Measurements from ENCODE around the gene P3R3URF. TPM values are rescaled to one million over a fixed set of nuclear protein-coding genes. Genes with fewer than 3 reads are reported as not detected.

Gene P3R3URF
- total RNA-seq, 1 donor from 2014 or later: not detected

DNA sequence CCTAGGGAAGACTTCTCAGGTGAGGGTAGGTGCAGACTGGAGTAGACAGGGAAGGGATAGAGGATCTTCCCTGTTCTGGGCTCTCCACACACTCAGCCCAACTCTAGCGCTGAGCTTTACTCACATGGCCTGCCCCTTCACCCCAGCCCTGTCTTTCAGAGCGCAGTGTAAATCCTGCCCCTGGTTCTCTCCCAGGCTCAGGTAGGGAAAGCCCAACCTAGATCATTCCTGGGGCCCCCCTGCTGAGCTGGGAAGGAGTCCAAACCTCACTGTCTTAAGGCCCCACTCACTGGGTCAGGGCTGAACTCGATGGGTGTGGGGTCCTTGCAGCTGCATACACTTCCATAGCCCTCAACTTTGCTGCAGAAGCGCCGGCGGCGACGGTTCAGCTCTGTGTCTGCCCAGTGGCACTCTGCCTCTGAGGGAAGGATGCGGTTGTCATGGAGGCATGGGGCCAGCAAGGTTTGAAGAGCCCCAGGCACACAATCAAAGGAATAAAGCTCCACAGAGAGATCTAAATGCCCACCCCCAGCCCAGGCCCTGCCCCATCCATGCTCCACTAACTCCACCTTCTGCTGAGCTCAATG, 17.8 kb upstream of the P3R3URF start:
- DNase-seq (ENCODE audit: low spot score): no peak

DNA sequence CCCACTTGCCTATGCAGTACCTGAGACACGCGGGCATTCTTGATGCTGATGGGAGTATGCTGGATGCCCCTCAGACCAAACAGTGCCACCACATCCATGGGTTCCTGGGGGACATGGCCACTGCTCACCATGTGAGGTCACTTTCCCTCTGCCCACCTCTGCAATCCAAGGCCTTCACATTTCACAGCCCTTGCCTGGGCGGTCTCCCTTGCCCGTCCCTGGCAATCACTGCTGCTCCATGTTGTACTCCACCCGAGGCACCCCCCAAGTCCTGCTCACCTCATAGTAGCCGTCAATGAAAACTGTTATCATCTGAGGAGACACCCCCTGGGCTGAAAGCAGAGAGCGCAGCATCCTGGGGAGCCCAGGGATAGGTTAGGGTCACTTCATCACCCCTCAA, 17.0 kb upstream of the P3R3URF start:
- DNase-seq (ENCODE audit: low spot score): no peak

DNA sequence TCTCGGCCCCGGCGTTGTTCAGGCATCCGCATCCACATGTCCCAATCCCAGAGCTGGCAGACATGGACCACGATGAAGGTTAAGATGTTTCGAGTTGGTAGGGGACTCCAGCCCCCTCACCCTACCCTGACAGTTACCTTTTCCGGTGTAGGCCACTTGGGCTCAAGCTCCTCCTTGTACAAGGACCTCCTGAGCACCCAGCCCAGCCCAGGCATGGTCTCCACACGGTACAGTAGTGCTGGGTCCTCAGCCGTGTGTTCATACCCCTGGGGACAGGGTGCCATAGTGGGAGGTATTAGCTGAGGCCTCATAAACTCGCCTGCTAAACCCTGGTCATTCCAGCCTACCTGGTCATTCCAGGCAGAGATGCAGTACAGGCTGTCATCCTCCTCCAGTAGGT, 15.9 kb upstream of the P3R3URF start:
- DNase-seq (ENCODE audit: low spot score): no peak

DNA sequence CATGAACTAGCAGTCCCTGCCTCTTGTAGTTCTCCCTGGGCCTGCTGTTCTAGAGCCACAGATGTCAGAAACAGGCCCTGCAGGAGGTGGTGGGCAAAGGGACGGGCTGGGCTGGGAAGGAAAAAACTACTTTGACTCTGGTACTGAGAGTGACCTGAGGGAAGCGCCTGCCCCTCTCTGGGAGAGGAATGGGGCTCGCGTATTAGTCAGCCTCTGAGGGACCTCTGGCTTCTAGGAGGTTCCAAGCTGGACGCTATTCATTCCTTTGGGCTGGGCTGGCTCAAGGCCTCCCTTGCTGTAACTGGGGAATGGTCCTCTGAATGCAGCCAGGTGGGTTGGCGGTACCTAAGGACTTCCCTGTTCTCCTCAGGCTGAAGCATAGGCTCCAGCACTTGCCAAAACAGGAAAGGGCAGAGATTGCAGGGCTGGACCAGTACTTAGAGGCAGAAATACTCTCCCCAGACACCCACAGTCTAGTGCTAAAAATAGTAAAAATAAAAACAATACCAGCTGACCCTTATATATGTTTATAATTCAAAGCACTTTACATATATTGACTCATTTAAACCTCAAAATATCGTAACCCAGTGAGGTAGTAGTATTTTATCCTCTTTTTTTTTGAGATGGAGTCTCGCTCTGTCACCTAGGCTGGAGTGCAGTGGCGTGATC, 14.9 kb upstream of the P3R3URF start:
- no peak for DNase-seq (ENCODE audit: low spot score)

- no peak for DNase-seq (ENCODE audit: low spot score)
These were observed 14.3 kb upstream of the P3R3URF start for GRCh38 chr1:46190539-46190938.

GRCh38 chr1:46188295-46189030, 12.2 kb upstream of the P3R3URF start:
- no peak for DNase-seq (ENCODE audit: low spot score)

DNA sequence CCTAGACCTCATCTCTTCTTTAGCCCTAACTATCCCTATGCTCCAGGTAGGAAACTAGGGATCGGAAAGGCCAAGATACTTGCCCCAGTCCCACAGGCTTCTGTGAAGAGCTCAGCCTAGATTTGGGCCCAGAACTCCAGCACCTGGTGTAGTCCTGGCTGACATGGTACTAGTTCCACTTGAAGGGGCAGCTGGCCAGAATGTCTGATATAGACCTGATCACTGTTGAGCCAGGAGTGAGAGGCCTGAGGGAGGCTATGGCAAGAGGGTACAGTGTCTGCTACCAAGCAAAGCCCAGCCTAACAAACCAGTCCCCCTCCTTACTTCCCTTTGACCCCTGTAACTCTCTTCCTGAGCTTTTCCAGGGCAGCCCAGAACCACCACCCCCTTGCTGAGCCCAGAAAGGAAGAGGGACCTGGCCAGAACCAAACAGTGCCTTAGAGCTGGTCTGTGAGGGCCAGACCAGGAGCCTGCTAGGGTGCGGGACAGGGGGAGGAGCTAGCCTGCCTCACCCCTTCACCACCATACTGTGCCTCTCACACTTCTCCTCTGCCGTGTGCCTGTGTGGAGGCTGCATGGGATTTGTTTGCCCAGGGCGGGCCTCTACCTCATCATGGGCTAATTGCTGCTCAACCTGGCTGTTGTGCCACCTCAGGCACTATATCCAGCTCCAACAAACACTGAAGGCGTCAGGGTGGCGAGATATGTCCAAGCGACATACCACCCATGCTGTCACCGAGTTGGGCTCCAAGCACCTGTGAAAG, 11.0 kb upstream of the P3R3URF start:
- DNase-seq (ENCODE audit: low spot score): no peak

DNA sequence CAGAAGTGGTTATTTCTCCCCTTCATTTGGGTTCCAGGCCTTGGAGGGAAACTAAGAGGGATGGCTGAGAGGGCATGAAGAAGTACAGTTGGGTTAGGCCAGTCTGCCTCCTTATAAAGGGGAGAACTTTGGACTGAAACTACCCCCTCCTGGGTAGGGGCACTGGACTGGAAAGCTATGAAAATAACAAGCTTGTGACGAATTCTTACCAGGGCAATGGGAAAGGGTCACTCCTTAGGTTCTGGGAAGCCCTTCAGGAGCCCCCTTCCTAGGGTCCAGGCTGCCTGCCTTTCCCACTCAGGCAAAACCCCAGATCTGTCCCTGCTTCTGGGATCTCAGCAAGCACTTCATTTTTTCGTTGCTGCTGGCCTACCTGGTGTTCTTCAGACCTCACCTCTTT, 9.8 kb upstream of the P3R3URF start:
- DNase-seq (ENCODE audit: low spot score): no peak

DNA sequence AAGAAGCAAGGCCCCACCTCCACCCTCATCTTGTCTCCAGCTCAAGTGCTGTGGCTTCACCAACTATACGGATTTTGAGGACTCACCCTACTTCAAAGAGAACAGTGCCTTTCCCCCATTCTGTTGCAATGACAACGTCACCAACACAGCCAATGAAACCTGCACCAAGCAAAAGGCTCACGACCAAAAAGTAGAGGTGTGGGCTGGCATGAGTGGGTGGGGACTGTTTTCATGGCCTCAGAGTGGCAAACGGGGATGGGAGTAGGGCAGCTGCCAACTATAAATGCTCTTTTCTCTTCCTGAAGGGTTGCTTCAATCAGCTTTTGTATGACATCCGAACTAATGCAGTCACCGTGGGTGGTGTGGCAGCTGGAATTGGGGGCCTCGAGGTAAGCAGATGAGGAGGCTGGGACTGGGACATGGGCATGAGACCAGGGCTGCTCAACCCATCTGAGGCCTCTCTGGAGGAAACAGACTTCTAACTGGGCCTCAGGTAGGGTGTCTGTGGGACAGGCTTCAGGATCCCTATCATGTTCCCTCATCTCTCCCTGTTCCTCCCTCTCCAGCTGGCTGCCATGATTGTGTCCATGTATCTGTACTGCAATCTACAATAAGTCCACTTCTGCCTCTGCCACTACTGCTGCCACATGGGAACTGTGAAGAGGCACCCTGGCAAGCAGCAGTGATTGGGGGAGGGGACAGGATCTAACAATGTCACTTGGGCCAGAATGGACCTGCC, 8.8 kb upstream of the P3R3URF start:
- DNase-seq (ENCODE audit: low spot score): no peak

DNA sequence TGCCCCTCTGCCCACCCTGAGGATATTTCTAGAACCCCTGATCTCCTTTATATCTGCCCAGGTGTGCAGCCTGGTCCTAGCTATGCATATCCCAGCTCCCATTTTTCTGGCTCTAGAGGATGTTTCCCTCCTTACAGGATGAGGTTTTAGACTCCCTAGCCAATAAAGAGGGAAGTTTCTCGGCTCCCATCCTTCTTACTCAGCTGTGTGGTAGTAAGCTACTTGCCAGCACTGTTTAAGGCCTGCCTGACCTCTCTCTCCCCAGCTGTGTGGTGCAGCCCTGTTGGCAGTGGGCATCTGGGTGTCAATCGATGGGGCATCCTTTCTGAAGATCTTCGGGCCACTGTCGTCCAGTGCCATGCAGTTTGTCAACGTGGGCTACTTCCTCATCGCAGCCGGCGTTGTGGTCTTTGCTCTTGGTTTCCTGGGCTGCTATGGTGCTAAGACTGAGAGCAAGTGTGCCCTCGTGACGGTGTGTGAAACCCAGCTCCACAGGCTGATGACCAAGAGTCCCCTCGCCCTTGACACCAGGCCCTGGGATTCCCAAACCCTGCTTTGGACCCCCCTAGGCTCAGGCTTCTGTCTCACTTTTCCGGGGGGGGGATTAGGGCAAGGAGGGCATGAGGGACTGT, 7.8 kb upstream of the P3R3URF start:
- DNase-seq (ENCODE audit: low spot score): no peak

GRCh38 chr1:46183079-46183847, 7.0 kb upstream of the P3R3URF start:
- peak; percentile 90 for DNase-seq (ENCODE audit: low spot score)

- no peak for DNase-seq (ENCODE audit: low spot score)
These were observed 5.3 kb upstream of the P3R3URF start for GRCh38 chr1:46181343-46182260.

- peak; percentile 68 for DNase-seq (ENCODE audit: low spot score)
These were observed 3.9 kb upstream of the P3R3URF start for GRCh38 chr1:46180082-46180616.

DNA sequence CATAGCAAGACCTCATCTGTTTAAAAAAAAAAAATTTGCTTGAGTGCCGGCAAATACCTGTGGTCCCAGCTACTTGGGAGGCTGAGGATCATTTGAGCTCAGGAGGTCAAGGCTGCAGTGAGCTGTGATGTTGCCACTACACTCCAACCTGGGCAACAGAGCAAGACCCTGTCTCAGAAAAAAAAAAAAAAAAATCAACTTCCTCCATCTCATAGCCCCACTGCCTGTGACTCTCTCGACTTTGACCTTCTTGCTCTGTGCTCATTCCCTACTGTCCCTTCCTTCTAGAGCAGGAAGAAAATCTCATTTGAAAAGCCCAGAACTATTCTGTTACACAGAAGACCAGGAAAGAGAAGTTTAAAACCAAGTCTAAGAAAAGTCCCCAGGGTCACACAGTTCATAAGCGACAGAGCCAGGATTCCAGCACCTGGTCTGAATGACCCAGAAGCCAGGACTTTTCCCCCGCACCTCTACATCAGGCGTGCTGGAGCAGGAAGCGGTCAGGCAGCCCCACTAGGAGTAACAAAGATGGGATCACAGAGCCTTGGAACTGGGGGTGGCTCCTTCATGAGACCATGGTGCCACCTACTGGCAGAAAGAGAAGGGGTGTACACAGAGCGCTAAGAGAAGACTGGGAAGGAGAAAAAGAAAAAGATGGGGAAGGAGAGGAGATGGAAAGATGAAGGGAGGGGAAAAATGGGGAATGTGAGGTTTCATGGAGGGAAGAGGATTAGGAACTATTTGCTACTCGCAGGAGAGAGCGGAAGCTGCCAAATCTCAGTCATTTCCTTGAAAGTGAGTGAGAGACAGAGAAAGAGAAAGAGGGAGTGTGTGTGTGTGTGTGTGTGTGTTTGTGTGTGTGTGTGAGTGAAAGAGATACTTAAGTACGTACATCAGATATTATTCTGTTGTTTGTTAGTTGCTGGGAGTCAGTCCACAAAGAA, 3.1 kb upstream of the P3R3URF start:
- DNase-seq (ENCODE audit: low spot score): peak; percentile 88

DNA sequence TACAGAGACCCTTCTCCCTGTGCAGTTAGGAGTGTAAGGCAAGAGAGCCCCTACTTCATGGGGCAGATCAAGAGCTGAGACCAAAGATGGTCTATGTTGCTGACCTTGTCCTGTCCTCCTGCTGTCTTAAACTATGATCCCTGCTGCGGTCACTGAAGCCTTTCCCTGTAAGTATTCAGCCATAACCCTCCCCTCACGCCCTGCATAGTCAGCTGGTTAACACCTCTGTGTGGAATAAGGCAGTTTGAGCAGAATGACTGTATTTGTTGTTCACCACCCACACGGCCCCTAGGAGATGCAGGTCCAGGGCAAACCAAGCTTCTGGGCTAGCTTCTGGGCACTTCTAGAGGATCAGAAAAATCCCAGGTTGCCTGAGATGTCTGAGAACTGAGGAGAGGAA, 1.0 kb downstream of the P3R3URF start:
- no peak for DNase-seq (ENCODE audit: low spot score)

- DNase-seq (ENCODE audit: low spot score): peak; percentile 54
These were observed 1.6 kb downstream of the P3R3URF start, which contains the start of gene TSPAN1 for GRCh38 chr1:46174448-46175231. Gene TSPAN1, plus strand, starts transcription at chr1:46175087. Its CDS starts 6,021 bp downstream, at chr1:46181108.

DNA sequence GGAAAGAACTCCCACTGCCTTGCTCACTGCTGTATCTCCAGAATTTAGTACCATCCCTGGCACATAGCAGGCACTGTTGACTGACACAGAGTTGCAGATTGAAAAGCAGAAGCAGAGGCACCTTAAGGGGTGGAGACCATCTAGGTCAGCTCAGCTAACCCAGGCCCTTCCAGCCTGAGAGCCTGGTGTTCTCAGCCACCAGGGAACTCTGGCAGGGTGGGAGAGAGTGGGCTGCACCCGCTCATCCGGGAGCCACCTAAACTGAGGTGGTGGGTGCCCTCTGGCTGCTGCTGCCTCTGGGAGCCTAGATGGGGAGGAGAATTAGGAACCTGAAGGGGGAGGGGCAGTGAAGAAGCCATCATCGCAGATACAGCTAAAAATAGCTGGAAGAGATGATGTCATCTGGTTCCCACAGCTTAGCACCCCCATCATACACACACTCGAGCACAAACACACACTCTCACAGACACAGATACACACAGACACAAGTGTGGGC, 2.9 kb downstream of the P3R3URF start:
- no peak for DNase-seq (ENCODE audit: low spot score)

Data from ureter (tissue), 1 donor.